NCI-H1417 treated with DMSO at 0.1 percent for 48 hours (cell line): ENCODE results near the gene ADGRD1.

Experiments used
- DNase-seq: peaks from one replicate; lab custom pipeline; 2025; lab: John Stamatoyannopoulos, UW

ADGRD1 gene

GRCh38 chr12:131007031-131007739, 53.5 kb downstream of the ADGRD1 start:
- DNase-seq = no peak

DNA sequence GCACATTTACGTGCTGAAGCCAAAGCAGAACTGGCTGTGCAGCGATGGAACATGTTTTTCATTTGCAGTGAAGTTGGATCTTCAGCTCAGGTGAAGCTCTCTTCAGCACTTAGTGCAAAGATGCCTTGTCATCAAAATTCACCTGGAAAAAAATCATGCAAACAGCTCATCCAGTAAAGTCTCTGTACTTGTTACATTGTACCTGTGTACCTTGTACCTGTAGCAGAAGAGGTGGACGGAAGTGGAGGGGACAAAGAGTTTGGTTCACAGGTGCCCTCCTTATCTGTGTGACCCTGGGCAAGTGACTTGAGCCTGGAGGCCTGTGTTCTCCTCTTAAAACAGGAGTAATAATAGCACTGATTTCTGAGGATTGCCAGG, 54.0 kb downstream of the ADGRD1 start:
- DNase-seq = no peak

DNA sequence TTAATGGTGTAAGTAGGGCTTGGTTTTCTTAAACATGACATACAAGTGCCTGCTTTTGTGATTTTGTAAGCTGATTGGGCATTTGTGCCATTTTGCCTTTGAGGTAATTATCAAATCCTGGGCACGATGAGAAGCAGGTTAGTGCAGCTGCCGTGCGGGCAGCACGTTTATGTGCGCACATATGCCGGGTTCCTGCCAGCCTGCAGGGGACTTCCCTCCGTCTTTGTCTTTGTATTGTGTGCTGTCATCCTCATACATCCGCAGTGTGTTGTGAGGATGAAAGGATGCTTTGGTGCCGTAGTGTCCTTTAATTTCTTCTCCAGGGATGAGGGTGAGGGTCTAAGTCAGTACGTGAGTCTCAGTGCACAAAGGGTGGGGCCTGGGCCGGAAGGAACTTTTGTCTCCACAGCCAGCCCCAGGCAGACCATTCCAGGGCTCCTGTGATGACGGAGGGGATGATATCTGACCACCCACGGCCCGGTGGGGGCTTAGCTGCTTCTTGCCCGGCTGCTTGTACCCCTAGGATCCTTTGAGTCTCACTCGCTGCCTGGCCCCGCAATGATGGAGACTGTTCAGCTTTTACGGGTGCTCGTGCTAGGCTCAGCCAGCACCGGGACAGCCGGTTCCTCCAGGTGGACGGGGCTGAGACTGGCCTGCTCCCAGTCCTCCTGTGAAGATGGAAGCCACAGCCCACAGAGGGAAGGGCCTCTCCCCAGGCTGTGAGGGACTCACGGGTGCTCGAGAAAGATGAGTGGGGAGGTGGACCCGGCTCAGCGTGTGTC, 54.6 kb downstream of the ADGRD1 start:
- DNase-seq = no peak

DNA sequence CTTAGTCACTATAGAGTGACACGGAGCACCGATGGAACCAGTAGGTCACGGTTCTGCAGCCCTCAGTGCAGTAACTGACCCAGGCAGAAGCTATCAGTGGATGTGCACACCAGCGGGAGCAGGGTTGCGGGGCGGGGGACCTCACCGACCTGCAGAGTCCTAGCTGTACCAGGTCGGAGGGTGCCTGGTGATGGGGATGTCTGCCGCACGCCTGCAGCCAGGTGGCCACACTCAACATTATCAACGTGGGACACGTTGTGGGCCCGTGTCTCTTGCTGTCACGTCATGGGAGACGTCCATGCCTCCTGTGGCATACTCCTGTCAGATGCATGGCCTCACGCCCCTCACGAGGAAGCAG, 55.2 kb downstream of the ADGRD1 start:
- DNase-seq = no peak

GRCh38 chr12:131009595-131010395, 56.1 kb downstream of the ADGRD1 start:
- DNase-seq = no peak

DNA sequence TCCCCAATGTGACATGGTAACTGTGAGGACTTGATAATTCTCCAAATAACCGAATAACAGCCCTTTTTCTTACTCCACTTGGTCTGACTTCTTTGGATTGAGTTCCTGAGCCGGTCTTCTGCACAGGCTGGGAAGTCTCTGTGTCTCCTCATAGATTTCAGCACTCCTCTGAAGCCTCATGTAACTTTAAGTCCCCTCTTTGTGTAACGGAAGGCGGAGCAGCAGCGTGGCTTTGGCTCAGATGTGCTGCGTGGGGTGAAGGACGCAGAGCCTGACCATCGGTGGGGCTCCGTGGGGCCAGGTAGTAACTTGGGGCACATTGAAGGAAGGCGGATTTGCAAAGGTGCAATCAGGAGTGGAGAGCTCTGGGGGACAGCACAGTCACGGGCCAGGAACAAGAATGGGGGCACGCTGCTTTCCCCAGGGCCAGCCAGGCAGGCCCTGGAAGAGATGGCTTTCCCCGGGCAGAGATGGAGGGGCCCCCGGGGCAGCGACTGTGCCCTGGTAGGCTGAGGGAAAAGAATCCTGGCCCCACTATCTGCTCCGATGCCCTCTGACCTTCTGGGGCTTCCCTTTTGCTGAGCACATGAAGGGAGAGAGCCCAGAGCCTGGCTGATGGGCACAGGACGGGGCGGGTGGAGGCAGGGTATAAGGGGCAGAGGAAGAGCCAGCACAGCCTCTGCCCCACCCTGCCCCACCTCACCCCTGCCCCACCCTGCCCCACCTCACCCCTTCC, 56.9 kb downstream of the ADGRD1 start:
- no peak for DNase-seq

DNA sequence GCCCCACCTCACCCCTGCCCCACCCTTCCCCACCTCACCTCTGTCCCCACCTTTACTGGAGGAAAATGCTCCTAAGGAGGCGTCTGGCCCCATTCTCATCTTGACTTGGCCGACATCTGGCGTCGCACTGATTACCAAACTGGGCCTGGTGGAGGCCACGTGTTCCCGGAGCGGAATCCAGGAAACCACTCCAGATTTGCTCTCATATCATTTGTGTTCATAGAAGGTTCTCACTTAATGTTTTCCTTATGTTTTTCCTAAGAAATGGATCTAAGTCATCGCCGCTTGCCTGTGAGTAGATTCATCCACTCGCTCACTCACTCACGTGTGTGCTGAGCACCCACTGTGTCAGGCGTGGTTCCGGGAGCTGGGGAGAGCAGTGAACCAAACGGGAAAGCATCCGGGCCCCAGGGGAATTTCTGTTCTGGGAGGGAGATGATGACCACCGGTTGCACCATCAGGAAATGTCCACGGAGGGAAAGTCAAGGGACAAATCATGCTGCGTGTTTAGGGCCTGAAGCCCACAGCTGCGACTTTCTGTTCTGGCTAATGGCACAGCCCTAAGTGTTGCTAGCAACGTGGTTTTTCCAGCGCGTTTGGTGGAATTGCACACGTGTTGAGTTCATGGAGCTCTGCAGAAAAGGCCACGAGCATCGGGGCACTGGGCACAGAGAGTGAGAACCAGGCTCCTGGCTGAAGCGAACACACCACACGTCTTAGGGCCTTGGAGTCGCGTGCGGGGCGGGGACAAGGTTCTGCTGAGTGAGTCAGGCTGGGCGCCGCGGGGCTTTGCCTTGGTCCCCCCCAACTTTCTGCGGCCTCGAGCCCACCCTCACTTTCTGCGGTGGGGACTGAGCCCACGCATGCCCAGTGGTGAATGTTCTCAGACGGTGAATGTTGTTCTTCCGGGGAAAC, 57.7 kb downstream of the ADGRD1 start:
- no peak for DNase-seq

DNA sequence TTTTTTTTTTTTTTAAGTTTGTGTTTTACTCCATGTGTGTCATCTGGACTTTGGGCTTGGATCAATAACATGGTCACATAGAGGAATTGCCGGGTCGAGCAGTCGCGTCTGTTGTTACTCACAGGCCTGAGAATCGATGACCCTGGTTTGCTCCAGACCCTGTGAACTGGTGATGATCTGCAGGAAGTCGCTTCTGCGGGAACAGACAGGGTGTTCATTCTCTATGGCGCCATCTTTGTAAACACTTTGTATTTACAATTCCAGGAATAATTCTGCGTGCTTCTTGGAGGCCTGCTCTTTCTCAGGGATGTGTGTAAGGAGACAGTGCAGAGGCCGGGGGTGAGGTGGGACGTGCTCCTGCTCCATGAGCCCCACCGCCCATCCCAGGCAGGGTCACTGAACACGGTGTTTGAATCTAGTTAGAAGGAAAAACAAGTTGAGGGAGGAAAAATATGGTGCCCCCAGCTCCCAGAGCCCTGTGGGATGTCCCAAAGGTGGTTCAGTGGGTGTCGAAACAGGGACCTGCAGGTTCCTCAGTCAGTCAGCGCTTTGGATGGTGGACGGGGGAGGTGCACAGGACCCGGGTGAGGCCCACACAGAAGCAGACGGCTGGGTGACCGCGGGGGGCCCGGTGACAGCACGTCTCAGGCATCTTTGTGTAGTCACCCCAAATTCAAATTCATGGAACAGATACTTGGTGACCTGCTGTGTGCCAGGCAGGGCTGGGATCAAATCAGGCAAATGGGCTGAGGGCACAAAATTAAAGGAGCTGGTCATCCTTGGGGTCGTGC, 58.8 kb downstream of the ADGRD1 start:
- no peak for DNase-seq

GRCh38 chr12:131013118-131013517, 59.4 kb downstream of the ADGRD1 start:
- no peak for DNase-seq

GRCh38 chr12:131014343-131014742, 60.6 kb downstream of the ADGRD1 start:
- DNase-seq = no peak

DNA sequence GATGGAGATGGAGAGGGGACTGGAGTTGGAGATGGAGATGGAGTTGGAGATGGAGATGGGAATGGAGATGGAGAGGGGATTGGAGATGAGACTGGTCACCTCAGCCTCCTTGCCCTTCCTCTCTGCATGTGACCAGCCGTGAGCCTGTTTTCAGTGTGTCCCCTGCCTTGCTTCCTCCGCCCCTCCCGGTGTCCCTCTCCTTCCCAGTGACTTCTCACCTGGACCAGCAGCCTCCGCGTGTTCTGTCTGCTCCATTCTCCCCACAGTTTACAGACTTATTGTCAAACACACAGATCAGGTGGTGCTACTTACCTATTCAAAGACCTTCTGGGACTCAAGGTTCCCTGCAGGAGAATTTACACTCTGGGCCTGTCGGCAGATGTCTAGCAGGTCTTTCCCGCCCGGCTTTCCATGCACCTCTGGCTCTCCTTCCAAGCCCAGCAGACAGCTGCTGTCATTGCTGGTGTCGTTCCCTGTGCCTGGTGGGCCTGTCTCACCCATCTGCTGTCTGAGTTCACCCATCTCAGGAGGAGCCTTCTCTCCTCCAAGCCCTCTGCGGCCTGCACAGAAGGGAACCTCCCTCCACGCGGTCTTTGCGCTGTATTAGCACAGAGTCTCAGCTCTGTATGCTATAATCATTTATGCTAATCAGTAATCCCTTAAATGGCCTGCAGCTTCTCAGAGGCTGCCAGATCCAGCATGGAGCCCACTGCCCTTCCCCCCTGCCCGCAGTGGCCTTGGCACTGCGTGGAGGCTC, 62.1 kb downstream of the ADGRD1 start:
- DNase-seq = no peak

DNA sequence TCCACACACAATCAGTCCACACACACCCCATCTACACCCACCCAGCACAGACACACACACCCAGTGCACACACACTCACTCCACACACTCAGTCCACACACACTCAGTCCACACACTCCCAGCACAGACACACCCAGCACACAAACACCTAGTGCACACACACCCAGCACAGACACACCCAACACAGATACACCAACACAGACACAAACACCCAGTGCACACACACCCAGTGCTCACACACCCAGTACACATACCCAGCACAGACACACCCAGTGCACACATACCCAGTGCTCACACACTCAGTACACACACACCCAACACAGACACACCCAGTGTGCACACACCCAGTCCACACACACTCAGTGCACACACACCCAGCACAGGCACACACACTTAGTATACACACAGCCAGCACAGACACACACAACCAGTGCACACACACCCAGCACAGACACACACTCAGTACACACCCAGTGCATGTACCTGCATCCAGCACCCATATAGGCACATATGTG, 63.8 kb downstream of the ADGRD1 start:
- no peak for DNase-seq

DNA sequence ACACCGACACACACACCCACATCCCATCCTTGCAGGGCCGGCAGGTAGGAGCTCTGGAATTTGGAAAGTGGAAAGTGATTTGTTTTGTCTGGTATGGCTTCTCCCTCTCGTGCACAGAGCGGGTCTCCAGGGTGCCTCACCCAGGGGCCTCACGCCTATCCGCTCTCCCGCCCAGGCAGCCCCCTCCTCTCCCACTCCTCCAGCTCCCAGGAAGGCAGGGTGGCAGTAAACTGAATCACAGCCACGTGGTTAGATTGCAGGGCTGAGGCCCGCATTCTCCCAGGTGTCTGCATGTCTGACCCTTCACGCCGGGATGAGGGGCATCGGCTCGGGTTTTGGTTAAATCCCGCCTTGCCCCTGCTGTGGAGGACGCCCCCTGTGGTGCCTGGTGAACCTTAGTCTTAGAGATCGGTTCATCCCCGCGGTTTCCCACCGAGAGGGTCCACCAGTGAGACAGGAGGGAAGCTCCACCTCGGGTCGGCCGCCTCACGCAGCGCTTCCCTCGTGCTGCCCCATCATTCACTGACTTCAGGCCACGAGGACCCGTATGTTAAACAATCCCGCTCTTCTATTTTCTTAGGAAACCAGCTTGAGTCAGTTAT, 64.4 kb downstream of the ADGRD1 start:
- DNase-seq = no peak

DNA sequence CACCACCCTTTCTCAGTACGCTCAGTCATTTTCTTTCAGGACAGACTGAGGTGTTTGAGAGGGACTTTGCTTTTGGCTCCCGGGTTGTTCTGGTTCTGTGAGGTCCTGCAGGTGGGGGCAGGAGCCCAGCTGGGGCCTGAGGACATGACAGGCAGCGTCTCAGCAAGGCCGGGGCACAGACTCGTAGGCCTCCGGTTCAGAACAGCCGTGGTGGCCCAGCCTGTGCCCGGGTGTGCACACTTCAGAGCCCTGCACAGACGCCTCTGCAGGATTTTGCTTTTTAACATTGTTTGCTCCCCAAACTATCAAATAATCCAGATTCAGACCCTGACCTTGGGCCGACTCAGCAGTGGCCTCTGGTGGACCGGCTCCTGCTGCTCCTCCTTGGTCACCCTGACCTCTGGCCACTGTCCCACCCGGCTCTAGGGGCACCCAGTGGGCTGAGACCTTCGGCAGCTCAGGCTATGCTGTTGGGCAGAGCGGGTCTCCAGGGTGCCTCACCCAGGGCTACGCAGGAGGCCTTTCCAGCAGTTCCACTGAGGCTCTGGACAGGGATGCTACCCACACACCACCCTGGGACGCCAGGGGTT, 65.2 kb downstream of the ADGRD1 start:
- DNase-seq = no peak

DNA sequence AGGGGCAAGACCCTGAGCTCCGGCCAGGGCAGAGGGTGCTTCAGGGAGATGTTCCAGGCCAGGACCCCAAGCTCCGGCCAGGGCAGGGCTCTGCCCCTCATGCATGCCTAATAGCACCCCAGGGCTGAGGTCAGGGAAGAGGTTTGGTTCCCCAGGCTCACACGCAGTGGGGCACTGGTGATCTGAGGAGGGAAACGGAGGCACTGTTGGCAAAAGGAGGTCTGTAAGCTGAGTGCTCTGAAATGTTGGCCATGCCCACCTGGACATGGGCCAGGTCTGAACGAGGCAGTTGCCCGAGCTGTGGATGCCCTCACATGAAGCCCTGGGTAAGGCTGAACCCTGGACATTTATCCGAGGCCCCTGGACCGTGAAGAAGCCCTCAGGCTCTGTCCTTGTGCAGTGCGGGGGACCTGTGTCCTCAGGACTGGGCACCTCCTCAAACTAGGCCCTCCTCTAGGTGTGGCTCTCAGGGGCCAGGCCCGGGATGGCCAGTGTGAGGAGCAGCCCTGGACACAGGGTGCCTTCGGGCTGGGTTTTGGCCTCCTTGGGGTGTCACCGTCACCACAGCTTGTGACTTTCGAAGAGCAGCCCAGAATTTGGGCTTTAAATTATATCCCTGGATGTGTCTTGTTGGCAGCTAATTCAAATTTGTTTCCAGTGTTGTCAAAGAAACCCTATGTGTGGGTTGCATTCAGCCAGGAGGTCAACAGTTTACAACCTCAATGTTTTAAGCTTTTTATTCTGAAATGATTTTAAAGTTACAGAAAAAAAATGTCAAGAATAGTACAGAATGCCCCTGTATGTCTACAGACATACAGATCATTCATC, 66.8 kb downstream of the ADGRD1 start:
- DNase-seq = no peak

- no peak for DNase-seq
Measured at GRCh38 chr12:131021154-131021541, 67.4 kb downstream of the ADGRD1 start.

GRCh38 chr12:131024026-131024425, 70.3 kb downstream of the ADGRD1 start:
- DNase-seq = no peak

- no peak for DNase-seq
Measured at GRCh38 chr12:131024721-131025120, 71.0 kb downstream of the ADGRD1 start.
